HepG2 (cell line): Measurements from ENCODE around the gene CUL5. TPM values are rescaled to one million over a fixed set of nuclear protein-coding genes. Genes with fewer than 3 reads are reported as not detected.
A peak's percentile ranks its signal among the peaks of the same experiment; 100 is the strongest.

Source experiments
- ARID2 ChIP-seq: sonication (generic); formaldehyde crosslinking; IDR thresholded peaks from 2 replicates; pipeline ENCODE4 v1.8.1; 2022; ENCODE audit warnings: mild to moderate bottlenecking, missing genetic modification reagents, borderline replicate concordance
- ARNT2 ChIP-seq: sonication (generic); formaldehyde crosslinking; IDR thresholded peaks from 2 replicates; pipeline ENCODE4 v1.8.0; 2022; ENCODE audit warnings: mild to moderate bottlenecking, low read depth, missing genetic modification reagents, moderate library complexity
- DMAP1 ChIP-seq: IDR thresholded peaks from 2 replicates; pipeline ENCODE4 v1.6.1; 2016
- DR1 ChIP-seq: sonication (generic); formaldehyde crosslinking; IDR thresholded peaks from 2 replicates; pipeline ENCODE4 v1.8.0; 2021; ENCODE audit warnings: mild to moderate bottlenecking, missing genetic modification reagents, inconsistent platforms
- KMT2A ChIP-seq: sonication (generic); formaldehyde crosslinking; IDR thresholded peaks from 2 replicates; pipeline ENCODE4 v1.4.0; 2020; ENCODE audit warnings: missing genetic modification reagents
- NCOA1 ChIP-seq: sonication (generic); formaldehyde crosslinking; IDR thresholded peaks from 2 replicates; pipeline ENCODE4 v1.9.0; 2021; ENCODE audit warnings: missing genetic modification reagents
- NR2C2 ChIP-seq: sonication (generic); formaldehyde crosslinking; IDR thresholded peaks from 2 replicates; pipeline ENCODE4 v1.4.0; 2020; ENCODE audit warnings: missing genetic modification reagents, mild to moderate bottlenecking, moderate library complexity, borderline replicate concordance
- PHF8 ChIP-seq: sonication (generic); formaldehyde crosslinking; IDR thresholded peaks from 2 replicates; pipeline ENCODE4 v1.5.0; 2020; ENCODE audit warnings: missing genetic modification reagents
- RXRB ChIP-seq: IDR thresholded peaks from 2 replicates; pipeline ENCODE4 v1.6.1; 2016; ENCODE audit warnings: borderline replicate concordance, missing genetic modification reagents, missing compliant biosample characterization
- ZFP1 ChIP-seq: IDR thresholded peaks from 2 replicates; pipeline ENCODE4 v1.6.1; 2016
- ZNF253 ChIP-seq: sonication (generic); formaldehyde crosslinking; IDR thresholded peaks from 2 replicates; pipeline ENCODE4 v1.8.0; 2022; ENCODE audit warnings: mild to moderate bottlenecking, missing genetic modification reagents, borderline replicate concordance
- ZNF292 ChIP-seq: sonication (generic); formaldehyde crosslinking; IDR thresholded peaks from 2 replicates; pipeline ENCODE4 v1.8.1; 2022; ENCODE audit warnings: mild to moderate bottlenecking, low read depth, missing genetic modification reagents, borderline replicate concordance
- ZNF549 ChIP-seq: sonication (generic); formaldehyde crosslinking; IDR thresholded peaks from 2 replicates; pipeline ENCODE4 v1.5.0; 2020; ENCODE audit warnings: missing genetic modification reagents
- ZNF563 ChIP-seq: sonication (generic); formaldehyde crosslinking; IDR thresholded peaks from 2 replicates; pipeline ENCODE4 v1.8.0; 2022; ENCODE audit warnings: mild to moderate bottlenecking, moderate library complexity, missing genetic modification reagents
- ZNF709 ChIP-seq: sonication (generic); formaldehyde crosslinking; IDR thresholded peaks from 2 replicates; pipeline ENCODE4 v1.5.0; 2020; ENCODE audit warnings: mild to moderate bottlenecking, missing genetic modification reagents
- polyA plus RNA-seq, 8 experiments: library from polyadenylated mRNA; depleted of rRNA in 3 of 8; stranded (reverse) in 7 of 8; unstranded in 1 of 8; fragments of >200 nt; fragmentation: Illumina TruSeq in 4 of 8; extraction: Trizol in 4 of 8; gene quantifications; 2 replicates each; pipeline versions ENCODE4 v1.2.1 to v1.2.3, GENCODE V29; 2011 to 2016; ENCODE audit warnings: low read depth in 4 of 8, missing spikeins in 1 of 8, mixed read lengths in 1 of 8; ENCODE audit not compliant: insufficient read depth in 1 of 8
- total RNA-seq, 5 experiments: library from RNA; depleted of rRNA; stranded (reverse); fragments of >200 nt; fragmentation: Illumina TruSeq; extraction: Trizol; gene quantifications; 2 replicates each; pipeline ENCODE4 v1.2.3, GENCODE V29; 2016; ENCODE audit warnings: low read depth in 1 of 5
- TF ChIP-seq, protein P1 (sequence below): sonication (generic); formaldehyde crosslinking; IDR thresholded peaks from 2 replicates; pipeline ENCODE4 v1.8.0; 2022; ENCODE audit warnings: mild to moderate bottlenecking, missing genetic modification reagents; ENCODE audit not compliant: insufficient replicate concordance
- TF ChIP-seq, protein P2 (sequence below): IDR thresholded peaks from 2 replicates; pipeline ENCODE4 v1.6.1; 2016; ENCODE audit warnings: low read depth, control low read depth
- TF ChIP-seq, protein P3 (sequence below): sonication (generic); formaldehyde crosslinking; IDR thresholded peaks from 2 replicates; pipeline ENCODE4 v1.5.0; 2020; ENCODE audit warnings: missing genetic modification reagents
- TF ChIP-seq, protein P4 (sequence below): IDR thresholded peaks from 2 replicates; pipeline ENCODE4 v1.6.1; 2016; ENCODE audit warnings: missing compliant biosample characterization, missing genetic modification reagents, borderline replicate concordance

CUL5 gene
- total and polyA plus RNA-seq, 2 of the 13 experiments (the other 11 are each of a cell fraction or from before 2014, with no cell fraction given), result 7.0 to 24.7 TPM

DNA sequence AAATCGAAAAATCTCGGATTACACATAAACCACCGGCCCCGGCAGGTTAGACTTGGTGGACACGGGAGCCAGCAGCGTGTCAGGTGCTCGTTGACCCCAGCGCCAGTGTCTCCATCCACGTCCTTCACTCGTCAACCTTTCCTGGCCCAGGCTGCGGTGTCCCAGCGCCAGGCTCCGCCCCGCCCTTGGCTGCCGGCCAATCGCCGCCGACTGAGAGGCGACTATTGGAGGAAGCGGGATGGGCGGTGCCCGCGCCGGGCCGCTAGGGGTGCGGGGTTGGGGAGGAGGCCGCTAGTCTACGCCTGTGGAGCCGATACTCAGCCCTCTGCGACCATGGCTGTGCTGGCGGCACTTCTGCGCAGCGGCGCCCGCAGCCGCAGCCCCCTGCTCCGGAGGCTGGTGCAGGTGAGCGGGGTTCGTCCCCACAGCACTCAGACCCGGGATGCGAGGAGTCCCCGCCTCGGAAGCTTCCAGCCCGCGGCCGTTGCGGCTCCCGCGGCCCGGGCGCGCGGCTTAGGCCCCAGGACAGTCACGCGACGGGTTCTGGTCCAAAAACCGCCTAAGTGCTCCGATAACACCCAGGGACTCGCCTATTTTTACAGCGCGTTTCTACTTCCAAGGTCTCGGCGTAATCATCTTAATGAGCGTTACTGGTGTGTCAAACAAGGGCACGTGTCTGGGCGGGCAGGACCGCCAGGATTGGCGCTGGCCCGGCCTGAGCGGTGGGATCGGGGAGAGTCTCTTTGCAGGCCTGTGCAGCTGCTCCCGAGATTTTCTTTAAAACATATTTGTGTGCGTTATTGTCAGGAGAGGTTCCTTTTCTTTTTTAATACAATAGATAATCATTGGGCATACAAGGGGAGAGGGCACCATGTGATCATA lies 112.8 kb downstream of the CUL5 start, which contains the start of gene ACAT1 (continued):
- TF ChIP-seq ARNT2 (CRISPR knock-in tag) (peak; percentile 86), ZNF709 (CRISPR knock-in tag) (no peak; the same call in 1 of the 2 replicates), ARID2 (peak; percentile 86), DMAP1 (peak; percentile 84), NR2C2 (CRISPR knock-in tag) (no peak), ZNF253 (CRISPR knock-in tag) (0 out of 2 replicates have a peak, but pooled peaks have one; percentile 43), DR1 (peak; percentile 94), NCOA1 (CRISPR knock-in tag) (no peak), ZNF549 (CRISPR knock-in tag) (no peak; the same call in 1 of the 2 replicates), PHF8 (peak; percentile 99), ZFP1 (CRISPR knock-in tag) (no peak), ZNF292 (CRISPR knock-in tag) (peak; percentile 75; the same call in 1 of the 2 replicates), KMT2A (peak; percentile 92), ZNF563 (CRISPR knock-in tag) (peak; percentile 78), RXRB (CRISPR knock-in tag) (no peak)
- TF ChIP-seq, protein P1, sequence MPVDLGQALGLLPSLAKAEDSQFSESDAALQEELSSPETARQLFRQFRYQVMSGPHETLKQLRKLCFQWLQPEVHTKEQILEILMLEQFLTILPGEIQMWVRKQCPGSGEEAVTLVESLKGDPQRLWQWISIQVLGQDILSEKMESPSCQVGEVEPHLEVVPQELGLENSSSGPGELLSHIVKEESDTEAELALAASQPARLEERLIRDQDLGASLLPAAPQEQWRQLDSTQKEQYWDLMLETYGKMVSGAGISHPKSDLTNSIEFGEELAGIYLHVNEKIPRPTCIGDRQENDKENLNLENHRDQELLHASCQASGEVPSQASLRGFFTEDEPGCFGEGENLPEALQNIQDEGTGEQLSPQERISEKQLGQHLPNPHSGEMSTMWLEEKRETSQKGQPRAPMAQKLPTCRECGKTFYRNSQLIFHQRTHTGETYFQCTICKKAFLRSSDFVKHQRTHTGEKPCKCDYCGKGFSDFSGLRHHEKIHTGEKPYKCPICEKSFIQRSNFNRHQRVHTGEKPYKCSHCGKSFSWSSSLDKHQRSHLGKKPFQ (CRISPR knock-in tag), result peak; percentile 66
- TF ChIP-seq, protein P2, sequence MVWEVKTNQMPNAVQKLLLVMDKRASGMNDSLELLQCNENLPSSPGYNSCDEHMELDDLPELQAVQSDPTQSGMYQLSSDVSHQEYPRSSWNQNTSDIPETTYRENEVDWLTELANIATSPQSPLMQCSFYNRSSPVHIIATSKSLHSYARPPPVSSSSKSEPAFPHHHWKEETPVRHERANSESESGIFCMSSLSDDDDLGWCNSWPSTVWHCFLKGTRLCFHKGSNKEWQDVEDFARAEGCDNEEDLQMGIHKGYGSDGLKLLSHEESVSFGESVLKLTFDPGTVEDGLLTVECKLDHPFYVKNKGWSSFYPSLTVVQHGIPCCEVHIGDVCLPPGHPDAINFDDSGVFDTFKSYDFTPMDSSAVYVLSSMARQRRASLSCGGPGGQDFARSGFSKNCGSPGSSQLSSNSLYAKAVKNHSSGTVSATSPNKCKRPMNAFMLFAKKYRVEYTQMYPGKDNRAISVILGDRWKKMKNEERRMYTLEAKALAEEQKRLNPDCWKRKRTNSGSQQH (CRISPR knock-in tag), result no peak
- TF ChIP-seq, protein P3, sequence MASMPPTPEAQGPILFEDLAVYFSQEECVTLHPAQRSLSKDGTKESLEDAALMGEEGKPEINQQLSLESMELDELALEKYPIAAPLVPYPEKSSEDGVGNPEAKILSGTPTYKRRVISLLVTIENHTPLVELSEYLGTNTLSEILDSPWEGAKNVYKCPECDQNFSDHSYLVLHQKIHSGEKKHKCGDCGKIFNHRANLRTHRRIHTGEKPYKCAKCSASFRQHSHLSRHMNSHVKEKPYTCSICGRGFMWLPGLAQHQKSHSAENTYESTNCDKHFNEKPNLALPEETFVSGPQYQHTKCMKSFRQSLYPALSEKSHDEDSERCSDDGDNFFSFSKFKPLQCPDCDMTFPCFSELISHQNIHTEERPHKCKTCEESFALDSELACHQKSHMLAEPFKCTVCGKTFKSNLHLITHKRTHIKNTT, result no peak
- TF ChIP-seq, protein P4, sequence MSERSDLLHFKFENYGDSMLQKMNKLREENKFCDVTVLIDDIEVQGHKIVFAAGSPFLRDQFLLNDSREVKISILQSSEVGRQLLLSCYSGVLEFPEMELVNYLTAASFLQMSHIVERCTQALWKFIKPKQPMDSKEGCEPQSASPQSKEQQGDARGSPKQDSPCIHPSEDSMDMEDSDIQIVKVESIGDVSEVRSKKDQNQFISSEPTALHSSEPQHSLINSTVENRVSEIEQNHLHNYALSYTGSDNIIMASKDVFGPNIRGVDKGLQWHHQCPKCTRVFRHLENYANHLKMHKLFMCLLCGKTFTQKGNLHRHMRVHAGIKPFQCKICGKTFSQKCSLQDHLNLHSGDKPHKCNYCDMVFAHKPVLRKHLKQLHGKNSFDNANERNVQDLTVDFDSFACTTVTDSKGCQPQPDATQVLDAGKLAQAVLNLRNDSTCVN (CRISPR knock-in tag), result peak; percentile 51; the same call in 1 of the 2 replicates
